ENCODE results near the gene CEP68. TPM values are rescaled to one million over a fixed set of nuclear protein-coding genes. Genes with fewer than 3 reads are reported as not detected.
A peak's percentile ranks its signal among the peaks of the same experiment; 100 is the strongest.
"Not testable (repeated sequence)": the region's sequence is repeated elsewhere in the genome, so short reads cannot be mapped to it uniquely, and the experiment has no call there.

CEP68 gene
- total RNA-seq, 2 donors from 2014 or later, result 12.5 to 12.7 TPM

- no peaks in the 10 kb centered on the region for H3K9me3 ChIP-seq
- no peak for DNase-seq (ENCODE audit: low spot score)
- peaks cover 0 to 31% of the 10 kb centered on the region in 2 donors for H3K4me1 ChIP-seq
- no peak overlapping the region for H3K27ac ChIP-seq
- no peaks in the 10 kb centered on the region for H3K36me3 ChIP-seq
- H3K4me3 ChIP-seq, result no peak overlapping the region
- no peaks in the 10 kb centered on the region for H3K27me3 ChIP-seq
- TF ChIP-seq CTCF (IDR thresholded peaks at IDR 0.05), result no peak
These were observed 57.6 kb downstream of the CEP68 start for GRCh38 chr2:65113816-65114215.

GRCh38 chr2:65114921-65115320, 58.7 kb downstream of the CEP68 start:
- no peak for TF ChIP-seq CTCF (IDR thresholded peaks at IDR 0.05)
- Histone ChIP-seq H3K27ac (no peak overlapping the region), H3K27me3 (no peaks in the 10 kb centered on the region), H3K4me1 (peaks cover 0 to 37% of the 10 kb centered on the region in 2 donors), H3K36me3 (no peaks in the 10 kb centered on the region), H3K4me3 (no peak overlapping the region), H3K9me3 (no peaks in the 10 kb centered on the region)
- no peak for DNase-seq (ENCODE audit: low spot score)

GRCh38 chr2:65116645-65117044, 60.4 kb downstream of the CEP68 start:
- TF ChIP-seq CTCF (IDR thresholded peaks at IDR 0.05), result no peak
- Histone ChIP-seq H3K36me3 (no peaks in the 10 kb centered on the region), H3K4me1 (peaks cover 0 to 46% of the 10 kb centered on the region in 2 donors), H3K27me3 (no peaks in the 10 kb centered on the region), H3K27ac (no peak overlapping the region), H3K4me3 (no peak overlapping the region), H3K9me3 (no peaks in the 10 kb centered on the region)
- DNase-seq (ENCODE audit: low spot score), result no peak

- TF ChIP-seq CTCF (IDR thresholded peaks at IDR 0.05), result no peak
- Histone ChIP-seq H3K9me3 (no peaks in the 10 kb centered on the region), H3K36me3 (no peaks in the 10 kb centered on the region), H3K27me3 (no peaks in the 10 kb centered on the region), H3K27ac (peak overlapping the region; percentile 6 to 24), H3K4me1 (peaks cover 0 to 58% of the 10 kb centered on the region in 2 donors), H3K4me3 (no peak overlapping the region)
- no peak for DNase-seq (ENCODE audit: low spot score)
These were observed 64.9 kb downstream of the CEP68 start for GRCh38 chr2:65120990-65121693.

- H3K27ac ChIP-seq, result no peak overlapping the region
These were observed 66.1 kb downstream of the CEP68 start for GRCh38 chr2:65122313-65122712.

GRCh38 chr2:65125457-65125856, 69.2 kb downstream of the CEP68 start:
- peak overlapping the region; percentile 42 to 99 for H3K27ac ChIP-seq
- not testable (repeated sequence) for H3K9me3 ChIP-seq, H3K27me3 ChIP-seq, H3K4me3 ChIP-seq, H3K36me3 ChIP-seq
- H3K4me1 ChIP-seq, result peaks cover 0 to 69% of the 10 kb centered on the region in 2 donors
- peak; percentile 72 for DNase-seq (ENCODE audit: low spot score)

More at GRCh38 chr2:65122313-65122712, 66.1 kb downstream of the CEP68 start:
- H3K4me3 ChIP-seq, result no peak overlapping the region
- no peaks in the 10 kb centered on the region for H3K9me3 ChIP-seq
- DNase-seq (ENCODE audit: low spot score), result no peak
- peaks cover 0 to 66% of the 10 kb centered on the region in 2 donors for H3K4me1 ChIP-seq
- no peaks in the 10 kb centered on the region for H3K27me3 ChIP-seq
- no peak for TF ChIP-seq CTCF (IDR thresholded peaks at IDR 0.05)
- no peaks in the 10 kb centered on the region for H3K36me3 ChIP-seq
